Activated B cell treated with CpG ODN at 0.5 μM for 24 hours (primary cell): ENCODE results near the gene VPS26C. TPM values are rescaled to one million over a fixed set of nuclear protein-coding genes. Genes with fewer than 3 reads are reported as not detected.

Source experiments
- ATAC-seq: fragments of 200-7000 bp; cut with Tn5 transposase; one replicate; pipeline ENCODE4 v1.10.0; 2021; ENCODE audit warnings: low read depth, mild to moderate bottlenecking, moderate library complexity
- CTCF ChIA-PET: fragments of 350-600 bp; sonication (Branson Sonifier 250); formaldehyde crosslinking; loops from one replicate; lab custom pipeline; 2021; ENCODE audit warnings: antibody characterized with exemption; lab: Charles Lee
- POLR2A ChIA-PET: fragments of 350-600 bp; sonication (Branson Sonifier 250); formaldehyde crosslinking; loops from one replicate; lab custom pipeline; 2021; ENCODE audit warnings: antibody characterized with exemption; lab: Charles Lee
- DNase-seq: peaks from one replicate; pipeline ENCODE4 v3.0.0; 2022
- H3K27ac Mint-ChIP-seq: one replicate; pipeline ENCODE4 v1.8.0; 2020; ENCODE audit warnings: mixed read lengths
- H3K27me3 Mint-ChIP-seq: one replicate; pipeline ENCODE4 v1.8.0; 2021; ENCODE audit warnings: mixed read lengths
- H3K36me3 Mint-ChIP-seq: one replicate; pipeline ENCODE4 v1.8.0; 2021; ENCODE audit warnings: low read depth, mixed read lengths
- H3K4me1 Mint-ChIP-seq: one replicate; pipeline ENCODE4 v1.8.0; 2021; ENCODE audit warnings: mixed read lengths
- H3K4me3 Mint-ChIP-seq: one replicate; pipeline ENCODE4 v1.8.0; 2020; ENCODE audit warnings: mild to moderate bottlenecking, mixed read lengths
- H3K9me3 Mint-ChIP-seq: one replicate; pipeline ENCODE4 v1.8.0; 2020; ENCODE audit warnings: mixed read lengths
- intact Hi-C: fragments of 100-400 bp; cut with micrococcal nuclease; formaldehyde crosslinking; loops from one replicate; pipeline ENCODE4 v1.15.1; 2024
- total RNA-seq: library from RNA; stranded (reverse); gene quantifications from 2 replicates; pipeline ENCODE4 v1.2.3, GENCODE V29; 2022
- TF ChIP-seq, protein P1 (sequence below): fragments of 200-600 bp; IDR thresholded peaks from one replicate; pipeline ENCODE4 v1.8.0; 2022; ENCODE audit warnings: antibody characterized with exemption, mild to moderate bottlenecking

VPS26C gene
- total RNA-seq, 1 donor from 2014 or later = 45.2 TPM

DNA sequence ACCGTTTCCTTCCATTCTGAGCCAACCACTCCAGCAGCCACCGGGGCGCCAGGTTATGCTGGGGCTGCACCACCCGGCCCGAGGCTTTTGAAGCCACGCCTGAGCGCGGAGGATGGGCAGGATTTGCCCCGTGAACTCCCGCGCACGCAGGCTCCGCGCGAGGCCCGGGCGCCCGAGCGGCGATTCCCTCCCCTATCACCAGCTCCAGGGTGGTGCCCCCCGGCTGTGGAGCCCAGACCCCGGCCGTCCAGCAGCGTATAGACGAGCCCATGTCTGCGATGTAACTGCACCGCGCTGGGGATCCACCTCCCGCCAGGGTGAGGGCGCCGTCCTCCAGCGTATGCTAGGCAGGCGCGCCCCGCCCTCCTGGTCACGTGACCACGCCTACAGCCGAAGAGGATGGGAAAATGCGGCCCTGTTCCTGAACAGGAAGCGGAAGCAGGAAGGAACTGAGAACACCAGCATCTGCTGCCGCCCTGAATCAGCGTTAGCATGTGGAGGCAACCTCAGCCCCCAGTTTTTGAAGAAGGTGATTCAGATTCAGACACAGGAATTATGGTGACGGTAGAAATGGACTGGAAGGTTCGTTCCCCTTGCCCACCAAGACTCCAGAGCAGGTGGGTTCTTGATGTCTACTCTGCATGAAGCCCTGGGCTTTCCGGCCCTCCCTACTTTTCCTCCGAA is 46.0 kb downstream of the VPS26C start:
- peak; percentile 87 for ATAC-seq
- peaks cover 32% of the 10 kb centered on the region for H3K36me3 Mint-ChIP-seq
- peak overlapping the region; percentile 88 for H3K27ac Mint-ChIP-seq
- intact Hi-C loops = loop anchor here (1.0 to 2.0 kb wide), 7 partner anchors 13 to 343 kb away; partner anchors contain the start of genes DYRK1A, PIGP, TTC3 and VPS26C
- H3K27me3 Mint-ChIP-seq = no peaks in the 10 kb centered on the region
- H3K4me1 Mint-ChIP-seq = peaks cover 31% of the 10 kb centered on the region
- H3K9me3 Mint-ChIP-seq = no peaks in the 10 kb centered on the region
- H3K4me3 Mint-ChIP-seq = peak overlapping the region; percentile 91
- POLR2A ChIA-PET = interaction anchor here (0.5 to 2.4 kb wide), 9 partner anchors 12 to 343 kb away, joined by 3 to 20 read pairs (median 4); partner anchors contain the start of genes DYRK1A and VPS26C
- peak; percentile 90 for DNase-seq
- CTCF ChIA-PET = interaction anchor here (1.1 kb wide), 1 partner anchor 11 kb away, joined by 3 read pairs; no protein-coding TSS in a partner anchor
- TF ChIP-seq, protein P1, sequence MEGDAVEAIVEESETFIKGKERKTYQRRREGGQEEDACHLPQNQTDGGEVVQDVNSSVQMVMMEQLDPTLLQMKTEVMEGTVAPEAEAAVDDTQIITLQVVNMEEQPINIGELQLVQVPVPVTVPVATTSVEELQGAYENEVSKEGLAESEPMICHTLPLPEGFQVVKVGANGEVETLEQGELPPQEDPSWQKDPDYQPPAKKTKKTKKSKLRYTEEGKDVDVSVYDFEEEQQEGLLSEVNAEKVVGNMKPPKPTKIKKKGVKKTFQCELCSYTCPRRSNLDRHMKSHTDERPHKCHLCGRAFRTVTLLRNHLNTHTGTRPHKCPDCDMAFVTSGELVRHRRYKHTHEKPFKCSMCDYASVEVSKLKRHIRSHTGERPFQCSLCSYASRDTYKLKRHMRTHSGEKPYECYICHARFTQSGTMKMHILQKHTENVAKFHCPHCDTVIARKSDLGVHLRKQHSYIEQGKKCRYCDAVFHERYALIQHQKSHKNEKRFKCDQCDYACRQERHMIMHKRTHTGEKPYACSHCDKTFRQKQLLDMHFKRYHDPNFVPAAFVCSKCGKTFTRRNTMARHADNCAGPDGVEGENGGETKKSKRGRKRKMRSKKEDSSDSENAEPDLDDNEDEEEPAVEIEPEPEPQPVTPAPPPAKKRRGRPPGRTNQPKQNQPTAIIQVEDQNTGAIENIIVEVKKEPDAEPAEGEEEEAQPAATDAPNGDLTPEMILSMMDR = no peak

DNA sequence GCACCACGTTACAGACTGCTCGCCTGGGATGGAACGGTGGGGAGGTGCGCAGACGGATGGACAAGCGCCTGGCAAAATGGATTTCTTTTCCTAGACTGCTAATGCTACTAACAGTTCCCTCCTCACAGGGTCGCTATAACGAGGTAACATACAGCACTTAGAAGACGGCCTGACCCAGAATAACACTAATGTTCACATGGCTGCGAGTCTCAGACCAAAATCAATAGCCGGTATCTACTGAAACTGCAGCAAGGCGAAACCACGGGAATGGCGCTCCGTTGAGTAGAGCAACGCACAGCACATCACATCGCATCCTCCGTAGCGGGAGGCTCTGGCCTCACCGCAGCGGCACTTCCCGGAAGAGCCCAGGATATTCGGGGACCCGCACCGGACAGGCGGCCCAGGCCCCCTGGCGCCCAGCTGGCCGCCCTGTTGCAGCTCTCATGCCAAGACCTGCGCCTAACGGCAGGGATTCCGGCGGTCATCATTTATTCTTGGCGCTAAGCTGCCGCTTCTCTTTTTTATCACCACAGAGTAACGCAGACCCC is 46.6 kb downstream of the VPS26C start:
- no peaks in the 10 kb centered on the region for H3K27me3 Mint-ChIP-seq
- peak overlapping the region; percentile 88 for H3K27ac Mint-ChIP-seq
- peak; percentile 32 for ATAC-seq
- peaks cover 28% of the 10 kb centered on the region for H3K4me1 Mint-ChIP-seq
- ChIA-PET POLR2A (interaction anchor here (0.5 to 2.4 kb wide), 10 partner anchors 12 to 343 kb away, joined by 3 to 20 read pairs (median 4); partner anchors contain the start of genes DYRK1A and VPS26C), CTCF (interaction anchor here (1.0 to 1.1 kb wide), 2 partner anchors 10 to 11 kb away, joined by 3 read pairs; no protein-coding TSS in a partner anchor)
- DNase-seq = no peak
- peaks cover 26% of the 10 kb centered on the region for H3K36me3 Mint-ChIP-seq
- H3K4me3 Mint-ChIP-seq = peak overlapping the region; percentile 91
- intact Hi-C loops = loop anchor here (2.0 kb wide), 2 partner anchors 148 to 276 kb away; partner anchors contain the start of genes PIGP and TTC3
- no peaks in the 10 kb centered on the region for H3K9me3 Mint-ChIP-seq
- TF ChIP-seq, protein P1 = no peak

DNA sequence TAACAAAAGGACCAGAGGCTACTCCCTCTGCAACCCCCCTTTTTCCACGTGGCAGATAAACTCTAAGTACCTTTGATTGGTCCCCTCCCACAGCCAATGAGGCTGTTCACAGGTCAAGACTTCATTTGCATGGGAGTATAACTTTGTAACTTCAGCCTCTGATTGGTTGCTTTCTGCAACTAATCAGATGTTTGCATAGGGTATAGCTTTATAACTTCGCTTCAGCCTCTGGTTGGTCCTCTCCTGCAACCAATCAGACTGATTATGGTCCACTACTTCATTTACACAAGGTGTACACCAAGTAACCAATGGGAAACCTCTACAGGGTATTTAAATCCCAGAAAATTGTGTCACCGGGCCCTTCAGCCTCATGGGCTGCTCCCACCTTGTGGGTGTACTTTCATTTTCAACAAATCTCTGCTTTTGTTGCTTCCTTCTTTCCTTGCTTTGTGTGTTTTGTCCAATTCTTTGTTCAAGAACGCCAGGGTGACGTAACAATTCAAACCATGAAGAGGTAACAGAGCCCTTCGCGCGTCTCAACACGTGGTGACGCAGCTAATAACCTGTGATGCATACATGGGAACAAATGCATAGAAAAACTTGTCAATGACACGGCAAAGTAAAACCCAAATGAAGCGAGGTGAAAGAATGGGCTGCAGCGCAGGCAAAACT is 47.2 kb downstream of the VPS26C start:
- no peak for DNase-seq
- Mint-ChIP-seq H3K4me1 (peaks cover 22% of the 10 kb centered on the region), H3K27me3 (no peaks in the 10 kb centered on the region), H3K9me3 (no peaks in the 10 kb centered on the region), H3K27ac (peak overlapping the region; percentile 88), H3K4me3 (peak overlapping the region; percentile 91), H3K36me3 (peaks cover 20% of the 10 kb centered on the region)
- intact Hi-C loops = loop anchor here (2.0 kb wide), 2 partner anchors 147 to 277 kb away; partner anchors contain the start of genes PIGP and TTC3
- ChIA-PET POLR2A (interaction anchor here (0.9 to 2.4 kb wide), 8 partner anchors 11 to 154 kb away, joined by 3 to 20 read pairs (median 5); partner anchors contain the start of genes DYRK1A and VPS26C), CTCF (interaction anchor here (1.0 kb wide), 1 partner anchor 10 kb away, joined by 3 read pairs; no protein-coding TSS in a partner anchor)
- no peak for ATAC-seq
- TF ChIP-seq, protein P1 = no peak

DNA sequence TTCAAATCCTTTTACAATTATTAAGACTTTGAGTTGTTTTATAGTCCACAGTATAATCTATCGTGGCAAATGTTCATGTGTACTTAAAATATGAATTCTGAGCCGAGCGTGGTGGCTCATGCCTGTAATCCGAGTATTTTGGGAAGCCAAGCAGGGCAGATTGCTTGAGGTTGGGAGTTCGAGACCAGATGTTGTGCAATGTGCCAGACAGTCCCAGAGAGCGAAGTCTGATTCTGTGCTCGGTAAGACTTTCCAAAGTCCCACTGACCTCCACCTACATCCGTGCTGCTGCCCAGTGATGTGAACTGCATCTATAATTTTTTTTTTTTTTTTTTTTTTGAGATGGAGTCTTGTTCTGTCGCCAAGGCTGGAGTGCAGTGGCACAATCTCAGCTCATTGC is 52.2 kb downstream of the VPS26C start:
- DNase-seq (no peak), ATAC-seq (no peak)
- Mint-ChIP-seq H3K4me3 (no peak overlapping the region), H3K36me3 (no peaks in the 10 kb centered on the region), H3K4me1 (peaks cover 10% of the 10 kb centered on the region), H3K9me3 (no peaks in the 10 kb centered on the region), H3K27ac (no peak overlapping the region), H3K27me3 (no peaks in the 10 kb centered on the region)
- ChIA-PET CTCF (no interaction called here), POLR2A (no interaction called here)
- intact Hi-C loops = no loop called here
- TF ChIP-seq, protein P1 = no peak
